Neural progenitor cell (in vitro differentiated cells): ENCODE measurements around the gene PCDH1. TPM values are rescaled to one million over a fixed set of nuclear protein-coding genes. Genes with fewer than 3 reads are reported as not detected.

ENCODE experiments used
- DNase-seq: peaks from one replicate; pipeline ENCODE4 v3.0.0-alpha.2; 2016; ENCODE audit warnings: low spot score
- H2AFZ ChIP-seq: fragments of 200-600 bp; sonication (generic); replicated peaks from 2 replicates; pipeline ENCODE4 v1.6.1; 2016; ENCODE audit warnings: antibody characterized with exemption
- H3F3A ChIP-seq: fragments of 200-600 bp; sonication (generic); 2 replicates; pipeline ENCODE4 v1.6.1; 2016; ENCODE audit warnings: antibody characterized with exemption, low read depth
- H3K27ac ChIP-seq: fragments of 200-600 bp; sonication (generic); 2 replicates; pipeline ENCODE4 v1.5.1; 2016; ENCODE audit warnings: mild to moderate bottlenecking
- H3K27me3 ChIP-seq: fragments of 200-600 bp; sonication (generic); 2 replicates; pipeline ENCODE4 v1.6.1; 2016; ENCODE audit warnings: mild to moderate bottlenecking, moderate library complexity
- H3K36me3 ChIP-seq: fragments of 200-600 bp; sonication (generic); 2 replicates; pipeline ENCODE4 v1.5.1; 2016
- H3K4me1 ChIP-seq: fragments of 200-600 bp; sonication (generic); 2 replicates; pipeline ENCODE4 v1.6.1; 2016; ENCODE audit warnings: mixed run types
- H3K4me2 ChIP-seq: fragments of 200-600 bp; sonication (generic); 2 replicates; pipeline ENCODE4 v1.6.1; 2016
- H3K4me3 ChIP-seq: fragments of 200-600 bp; sonication (generic); 2 replicates; pipeline ENCODE4 v1.5.1; 2016
- H3K79me2 ChIP-seq: fragments of 200-600 bp; sonication (generic); 2 replicates; pipeline ENCODE4 v1.6.1; 2016; ENCODE audit warnings: low read depth
- H3K9ac ChIP-seq: fragments of 200-600 bp; sonication (generic); 2 replicates; pipeline ENCODE4 v1.6.1; 2016
- H3K9me3 ChIP-seq: fragments of 200-600 bp; sonication (generic); 2 replicates; pipeline ENCODE4 v1.5.1; 2016; ENCODE audit warnings: low read depth
- H4K20me1 ChIP-seq: fragments of 200-600 bp; sonication (generic); 2 replicates; pipeline ENCODE4 v1.6.1; 2016; ENCODE audit warnings: low read depth
- H3K27ac Mint-ChIP-seq: 3 replicates; pipeline ENCODE4 v1.8.0; 2021; ENCODE audit warnings: mixed read lengths
- H3K27me3 Mint-ChIP-seq: 2 replicates; pipeline ENCODE4 v1.8.0; 2022; ENCODE audit warnings: low read depth, mild to moderate bottlenecking, inconsistent platforms, moderate library complexity, mixed read lengths; ENCODE audit not compliant: insufficient read depth
- H3K36me3 Mint-ChIP-seq: 3 replicates; pipeline ENCODE4 v1.8.0; 2021; ENCODE audit warnings: mixed read lengths
- H3K4me1 Mint-ChIP-seq: 3 replicates; pipeline ENCODE4 v1.8.0; 2021; ENCODE audit warnings: mixed read lengths
- H3K4me3 Mint-ChIP-seq: 3 replicates; pipeline ENCODE4 v1.8.0; 2021; ENCODE audit warnings: mild to moderate bottlenecking, moderate library complexity, mixed read lengths
- H3K9me3 Mint-ChIP-seq: 3 replicates; pipeline ENCODE4 v1.8.0; 2020; ENCODE audit warnings: mixed read lengths
- CTCF ChIP-seq: fragments of 200-600 bp; sonication (generic); IDR thresholded peaks from 2 replicates; pipeline ENCODE4 v1.5.1; 2017; ENCODE audit warnings: antibody characterized with exemption, mild to moderate bottlenecking
- EZH2 ChIP-seq: fragments of 200-600 bp; sonication (generic); IDR thresholded peaks from 2 replicates; pipeline ENCODE4 v1.6.1; 2017; ENCODE audit warnings: antibody characterized with exemption, mild to moderate bottlenecking, moderate library complexity
- EZH2phosphoT487 ChIP-seq: fragments of 200-600 bp; sonication (generic); IDR thresholded peaks from 2 replicates; pipeline ENCODE4 v1.6.1; 2017; ENCODE audit warnings: antibody characterized with exemption
- total RNA-seq: library from RNA; depleted of rRNA; stranded (reverse); fragments of >200 nt; gene quantifications from 2 replicates; pipeline ENCODE4 v1.2.3, GENCODE V29; 2015; ENCODE audit warnings: low replicate concordance

PCDH1 gene
- total RNA-seq, 1 donor from 2014 or later = 24.8 TPM

GRCh38 chr5:141883892-141884318 is 5.7 kb upstream of the PCDH1 start:
- no peak overlapping the region for H3K4me3 ChIP-seq
- H3F3A ChIP-seq = peaks cover 43% of the 10 kb centered on the region
- Mint-ChIP-seq H3K9me3 (no peaks in the 10 kb centered on the region), H3K4me1 (peaks cover 52% of the 10 kb centered on the region), H3K4me3 (peak overlapping the region; percentile 82), H3K36me3 (no peaks in the 10 kb centered on the region), H3K27ac (no peak overlapping the region), H3K27me3 (peaks cover 11% of the 10 kb centered on the region)
- H3K36me3 ChIP-seq = no peaks in the 10 kb centered on the region
- H3K9me3 ChIP-seq = no peaks in the 10 kb centered on the region
- H3K4me1 ChIP-seq = peaks cover 39% of the 10 kb centered on the region
- peak overlapping the region; percentile 93 for H3K4me2 ChIP-seq
- H3K9ac ChIP-seq = no peak overlapping the region
- H2AFZ ChIP-seq = no peak overlapping the region
- H3K27me3 ChIP-seq = peaks cover 22% of the 10 kb centered on the region
- DNase-seq = no peak
- no peaks in the 10 kb centered on the region for H3K79me2 ChIP-seq
- H4K20me1 ChIP-seq = peaks cover 40% of the 10 kb centered on the region
- H3K27ac ChIP-seq = no peak overlapping the region
- TF ChIP-seq CTCF = no peak
- no peak for TF ChIP-seq EZH2
- TF ChIP-seq EZH2phosphoT487 = no peak

- Mint-ChIP-seq H3K36me3 (no peaks in the 10 kb centered on the region), H3K27me3 (peaks cover 11% of the 10 kb centered on the region), H3K4me1 (peaks cover 54% of the 10 kb centered on the region), H3K27ac (no peak overlapping the region), H3K4me3 (peak overlapping the region; percentile 82), H3K9me3 (no peaks in the 10 kb centered on the region)
- Histone ChIP-seq H3K4me3 (peak overlapping the region; percentile 52), H3K36me3 (no peaks in the 10 kb centered on the region), H3K9ac (no peak overlapping the region), H3K79me2 (no peaks in the 10 kb centered on the region), H3K27me3 (peaks cover 22% of the 10 kb centered on the region), H3K27ac (no peak overlapping the region), H3F3A (peaks cover 46% of the 10 kb centered on the region), H2AFZ (no peak overlapping the region), H3K4me2 (peak overlapping the region; percentile 93), H3K9me3 (no peaks in the 10 kb centered on the region), H3K4me1 (peaks cover 39% of the 10 kb centered on the region), H4K20me1 (peaks cover 40% of the 10 kb centered on the region)
- peak; percentile 89 for DNase-seq
- no peak for TF ChIP-seq EZH2
- TF ChIP-seq EZH2phosphoT487 = no peak
- no peak for TF ChIP-seq CTCF
Measured at GRCh38 chr5:141883184-141883891, 5.1 kb upstream of the PCDH1 start.

- H3F3A ChIP-seq = peaks cover 51% of the 10 kb centered on the region
- H3K4me1 ChIP-seq = peaks cover 39% of the 10 kb centered on the region
- Mint-ChIP-seq H3K36me3 (no peaks in the 10 kb centered on the region), H3K9me3 (no peaks in the 10 kb centered on the region), H3K4me1 (peaks cover 54% of the 10 kb centered on the region), H3K4me3 (peak overlapping the region; percentile 81), H3K27me3 (peaks cover 12% of the 10 kb centered on the region), H3K27ac (peak overlapping the region; percentile 64)
- no peaks in the 10 kb centered on the region for H3K9me3 ChIP-seq
- peak overlapping the region; percentile 52 for H3K4me3 ChIP-seq
- DNase-seq = peak; percentile 16
- peak overlapping the region; percentile 93 for H3K4me2 ChIP-seq
- no peak overlapping the region for H3K9ac ChIP-seq
- TF ChIP-seq EZH2 = no peak
- TF ChIP-seq CTCF = no peak
- H3K27ac ChIP-seq = no peak overlapping the region
- H4K20me1 ChIP-seq = peaks cover 42% of the 10 kb centered on the region
- H3K79me2 ChIP-seq = peaks cover 3% of the 10 kb centered on the region
- H3K36me3 ChIP-seq = no peaks in the 10 kb centered on the region
- H3K27me3 ChIP-seq = peaks cover 22% of the 10 kb centered on the region
- no peak overlapping the region for H2AFZ ChIP-seq
Measured at GRCh38 chr5:141882594-141883183, 4.5 kb upstream of the PCDH1 start.
